HG02798 (cell line): ENCODE results near the gene CBFA2T3.

ENCODE experiments used
- ATAC-seq: cut with Tn5 transposase; IDR thresholded peaks from one replicate; pipeline ENCODE4 v1.9.1; 2021; ENCODE audit warnings: mild to moderate bottlenecking; ENCODE audit not compliant: unreplicated experiment, poor library complexity

Gene CBFA2T3

GRCh38 chr16:88853325-88853941 lies 123.6 kb downstream of the CBFA2T3 start:
- ATAC-seq: no peak

GRCh38 chr16:88851616-88852015 lies 125.4 kb downstream of the CBFA2T3 start:
- ATAC-seq: no peak

- ATAC-seq: no peak
Measured at GRCh38 chr16:88850531-88851199, 126.3 kb downstream of the CBFA2T3 start.

- no peak for ATAC-seq
Measured at GRCh38 chr16:88848557-88848956, 128.4 kb downstream of the CBFA2T3 start.

- no peak for ATAC-seq
Measured at GRCh38 chr16:88847654-88848053, 129.4 kb downstream of the CBFA2T3 start.

- no peak for ATAC-seq
Measured at GRCh38 chr16:88846088-88846487, 130.9 kb downstream of the CBFA2T3 start.

GRCh38 chr16:88844419-88845036 lies 132.5 kb downstream of the CBFA2T3 start:
- ATAC-seq: no peak

GRCh38 chr16:88843256-88843655 lies 133.8 kb downstream of the CBFA2T3 start:
- ATAC-seq: no peak

GRCh38 chr16:88842806-88843205 lies 134.2 kb downstream of the CBFA2T3 start:
- ATAC-seq: no peak

GRCh38 chr16:88842308-88842756 lies 134.7 kb downstream of the CBFA2T3 start:
- ATAC-seq: no peak

- no peak for ATAC-seq
Measured at GRCh38 chr16:88841521-88842307, 135.3 kb downstream of the CBFA2T3 start.

- ATAC-seq: no peak
Measured at GRCh38 chr16:88840600-88841215, 136.3 kb downstream of the CBFA2T3 start.

GRCh38 chr16:88839745-88840599 lies 137.0 kb downstream of the CBFA2T3 start:
- no peak for ATAC-seq

GRCh38 chr16:88839026-88839529 lies 137.9 kb downstream of the CBFA2T3 start:
- ATAC-seq: no peak

- ATAC-seq: no peak
Measured at GRCh38 chr16:88838566-88838965, 138.4 kb downstream of the CBFA2T3 start.

- no peak for ATAC-seq
Measured at GRCh38 chr16:88837806-88838205, 139.2 kb downstream of the CBFA2T3 start.

- ATAC-seq: no peak
Measured at GRCh38 chr16:88836791-88837190, 140.2 kb downstream of the CBFA2T3 start.

GRCh38 chr16:88835818-88836217 lies 141.2 kb downstream of the CBFA2T3 start:
- no peak for ATAC-seq

- ATAC-seq: no peak
Measured at GRCh38 chr16:88835383-88835782, 141.6 kb downstream of the CBFA2T3 start.
